NB4 (cell line): ENCODE data around the gene CRHR2.
A peak's percentile ranks its signal among the peaks of the same experiment; 100 is the strongest.

Experiments used
- CTCF ChIP-seq: IDR thresholded peaks from one replicate; pipeline ENCODE4 v1.5.1; 2012; ENCODE audit warnings: low read depth, low read length
- MYC ChIP-seq: IDR thresholded peaks from 2 replicates; pipeline ENCODE4 v1.6.1; 2011; ENCODE audit warnings: low read depth, low read length
- POLR2A ChIP-seq: IDR thresholded peaks from 2 replicates; pipeline ENCODE4 v1.6.1; 2011; ENCODE audit warnings: mild to moderate bottlenecking; ENCODE audit not compliant: insufficient read length; ENCODE audit errors: extremely low read depth

GRCh38 chr7:30682212-30683083 is at the start of gene CRHR2:
- peak; percentile 24 for TF ChIP-seq CTCF
- TF ChIP-seq POLR2A: no peak
- TF ChIP-seq MYC: no peak
